ENCODE results near the gene HNRNPUL2.

GRCh38 chr11:62713343-62713742 is 13.9 kb downstream of the HNRNPUL2 start:
- TF ChIP-seq POLR2A (IDR thresholded peaks at IDR 0.05) = no peak
- TF ChIP-seq CTCF (IDR thresholded peaks at IDR 0.05 in 4 of 5, conservative IDR thresholded peaks at IDR 0.05 in 1 of 5) = no peak
